ENCODE data around the gene BABAM2. TPM values are rescaled to one million over a fixed set of nuclear protein-coding genes. Genes with fewer than 3 reads are reported as not detected.
A peak's percentile ranks its signal among the peaks of the same experiment; 100 is the strongest.

The BABAM2 gene
- total RNA-seq, 1 donor from 2014 or later: 34.6 TPM

- Histone ChIP-seq H3K27ac (no peak overlapping the region), H3K4me1 (peaks cover 20% of the 10 kb centered on the region), H3K4me3 (no peak overlapping the region), H3K9me3 (ENCODE audit: low read depth) (no peaks in the 10 kb centered on the region), H2AFZ (replicated peaks) (no peak overlapping the region), H3F3A (ENCODE audit: low read depth) (peaks cover 17% of the 10 kb centered on the region), H3K79me2 (ENCODE audit: low read depth) (no peaks in the 10 kb centered on the region), H3K36me3 (no peaks in the 10 kb centered on the region), H3K9ac (no peak overlapping the region), H4K20me1 (ENCODE audit: low read depth) (no peaks in the 10 kb centered on the region), H3K27me3 (no peaks in the 10 kb centered on the region), H3K4me2 (no peak overlapping the region)
- DNase-seq (ENCODE audit: low spot score): no peak
- Mint-ChIP-seq H3K9me3 (peaks cover 3% of the 10 kb centered on the region), H3K4me1 (peaks cover 27% of the 10 kb centered on the region), H3K27ac (peak overlapping the region; percentile 1), H3K4me3 (no peak overlapping the region), H3K36me3 (peaks cover 7% of the 10 kb centered on the region), H3K27me3 (ENCODE audit: insufficient read depth, low read depth) (no peaks in the 10 kb centered on the region)
- TF ChIP-seq CTCF (IDR thresholded peaks at IDR 0.05) (no peak), EZH2 (IDR thresholded peaks at IDR 0.05) (no peak), EZH2phosphoT487 (IDR thresholded peaks at IDR 0.05) (no peak)
Observed at GRCh38 chr2:28335666-28336065, 445.1 kb downstream of the BABAM2 start.

- Mint-ChIP-seq H3K9me3 (peaks cover 1% of the 10 kb centered on the region), H3K4me3 (no peak overlapping the region), H3K27me3 (ENCODE audit: insufficient read depth, low read depth) (no peaks in the 10 kb centered on the region), H3K36me3 (peaks cover 4% of the 10 kb centered on the region), H3K27ac (peak overlapping the region; percentile 1), H3K4me1 (peaks cover 33% of the 10 kb centered on the region)
- H4K20me1 ChIP-seq (ENCODE audit: low read depth): no peaks in the 10 kb centered on the region
- no peak overlapping the region for H3K27ac ChIP-seq
- no peaks in the 10 kb centered on the region for H3K79me2 ChIP-seq (ENCODE audit: low read depth)
- no peak overlapping the region for H3K4me2 ChIP-seq
- no peaks in the 10 kb centered on the region for H3K9me3 ChIP-seq (ENCODE audit: low read depth)
- peaks cover 17% of the 10 kb centered on the region for H3F3A ChIP-seq (ENCODE audit: low read depth)
- H3K27me3 ChIP-seq: no peaks in the 10 kb centered on the region
- TF ChIP-seq EZH2phosphoT487 (IDR thresholded peaks at IDR 0.05) (no peak), CTCF (IDR thresholded peaks at IDR 0.05) (no peak), EZH2 (IDR thresholded peaks at IDR 0.05) (no peak)
- H3K36me3 ChIP-seq: no peaks in the 10 kb centered on the region
- H2AFZ ChIP-seq (replicated peaks): no peak overlapping the region
- H3K4me1 ChIP-seq: peaks cover 20% of the 10 kb centered on the region
- DNase-seq (ENCODE audit: low spot score): no peak
- no peak overlapping the region for H3K9ac ChIP-seq
- H3K4me3 ChIP-seq: no peak overlapping the region
Observed at GRCh38 chr2:28336264-28336980, 445.9 kb downstream of the BABAM2 start.

GRCh38 chr2:28336982-28337627, 446.6 kb downstream of the BABAM2 start:
- no peaks in the 10 kb centered on the region for H3K27me3 ChIP-seq
- H3K4me2 ChIP-seq: no peak overlapping the region
- H3K27ac ChIP-seq: no peak overlapping the region
- H2AFZ ChIP-seq (replicated peaks): no peak overlapping the region
- H4K20me1 ChIP-seq (ENCODE audit: low read depth): no peaks in the 10 kb centered on the region
- H3K36me3 ChIP-seq: no peaks in the 10 kb centered on the region
- peak overlapping the region; percentile 42 for H3K27ac Mint-ChIP-seq
- peaks cover 3% of the 10 kb centered on the region for H3K36me3 Mint-ChIP-seq
- DNase-seq (ENCODE audit: low spot score): no peak
- no peaks in the 10 kb centered on the region for H3K9me3 Mint-ChIP-seq
- no peak for TF ChIP-seq EZH2phosphoT487 (IDR thresholded peaks at IDR 0.05)
- no peak for TF ChIP-seq CTCF (IDR thresholded peaks at IDR 0.05)
- no peak for TF ChIP-seq EZH2 (IDR thresholded peaks at IDR 0.05)
- H3K9ac ChIP-seq: no peak overlapping the region
- H3K4me1 Mint-ChIP-seq: peaks cover 37% of the 10 kb centered on the region
- no peaks in the 10 kb centered on the region for H3K79me2 ChIP-seq (ENCODE audit: low read depth)
- H3K4me3 ChIP-seq: no peak overlapping the region
- H3K4me1 ChIP-seq: peaks cover 20% of the 10 kb centered on the region
- no peaks in the 10 kb centered on the region for H3K9me3 ChIP-seq (ENCODE audit: low read depth)
- no peaks in the 10 kb centered on the region for H3K27me3 Mint-ChIP-seq (ENCODE audit: insufficient read depth, low read depth)
- no peak overlapping the region for H3K4me3 Mint-ChIP-seq
- peaks cover 17% of the 10 kb centered on the region for H3F3A ChIP-seq (ENCODE audit: low read depth)

All from neural progenitor cell (in vitro differentiated cells).